Measurements from ENCODE around the gene FRA10AC1. TPM values are rescaled to one million over a fixed set of nuclear protein-coding genes. Genes with fewer than 3 reads are reported as not detected.

The FRA10AC1 gene
- polyA plus RNA-seq, 6 donors from 2014 or later: 4.6 to 7.8 (median 6.3) TPM

DNA sequence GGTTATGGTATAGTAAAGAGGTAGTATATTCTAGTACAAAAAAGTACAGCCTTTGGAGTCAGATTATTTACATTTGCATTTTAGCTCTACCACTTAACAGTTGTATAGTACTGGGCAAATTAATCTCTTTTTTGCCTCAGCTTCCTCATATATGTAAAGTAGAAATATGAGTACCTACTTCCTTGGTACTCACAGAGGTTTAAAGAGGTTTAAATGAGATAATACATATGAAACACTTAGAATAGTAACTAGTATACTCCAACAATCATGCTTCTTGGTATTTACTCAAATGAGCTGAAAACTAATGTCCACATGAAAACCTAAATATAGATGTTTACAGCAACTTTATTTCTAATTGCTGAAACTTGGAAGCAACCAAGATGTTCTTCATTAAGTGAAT, 14.7 kb downstream of the FRA10AC1 start:
- Mint-ChIP-seq H3K27me3 (no peaks in the 10 kb centered on the region), H3K27ac (no peak overlapping the region), H3K9me3 (no peaks in the 10 kb centered on the region), H3K4me1 (no peaks in the 10 kb centered on the region), H3K36me3 (no peaks in the 10 kb centered on the region), H3K4me3 (no peak overlapping the region)
- ATAC-seq (ENCODE audit: low read depth in 2 of 2) (no peak), DNase-seq (no peak)

DNA sequence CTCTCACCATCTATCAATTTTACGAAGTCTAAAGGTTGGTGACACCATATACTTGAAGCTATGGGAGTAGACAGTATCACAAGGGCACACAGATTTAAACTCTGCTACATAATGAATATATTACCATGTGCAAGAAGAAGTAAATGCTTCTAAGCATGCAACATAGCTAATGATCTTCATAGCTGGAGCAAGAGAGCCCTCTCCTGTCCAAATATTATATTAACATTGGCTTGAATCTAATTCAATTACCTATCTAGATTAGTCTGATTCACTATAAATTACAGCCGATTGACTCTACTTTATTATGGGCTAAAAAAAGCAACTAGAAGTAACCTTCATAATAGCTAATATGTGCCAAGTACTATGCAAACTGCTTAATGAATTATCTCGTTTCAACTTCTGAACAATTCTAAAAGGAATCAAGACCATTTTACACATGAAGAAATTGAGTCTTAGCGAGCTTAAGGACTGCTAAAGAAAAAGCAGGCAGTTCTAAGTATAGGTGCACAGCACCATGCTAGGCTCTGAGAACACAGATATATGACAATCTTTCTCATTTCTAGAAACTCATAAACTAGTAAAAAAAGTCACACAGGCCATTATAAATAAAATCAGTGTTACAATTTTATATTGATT, 21.9 kb downstream of the FRA10AC1 start:
- ATAC-seq (ENCODE audit: low read depth in 2 of 2) (no peak), DNase-seq (no peak)
- H3K4me3 Mint-ChIP-seq: no peak overlapping the region
- H3K4me1 Mint-ChIP-seq: no peaks in the 10 kb centered on the region
- no peaks in the 10 kb centered on the region for H3K9me3 Mint-ChIP-seq
- H3K36me3 Mint-ChIP-seq: peaks cover 7 to 14% of the 10 kb centered on the region in 2 donors
- no peaks in the 10 kb centered on the region for H3K27me3 Mint-ChIP-seq
- no peak overlapping the region for H3K27ac Mint-ChIP-seq

DNA sequence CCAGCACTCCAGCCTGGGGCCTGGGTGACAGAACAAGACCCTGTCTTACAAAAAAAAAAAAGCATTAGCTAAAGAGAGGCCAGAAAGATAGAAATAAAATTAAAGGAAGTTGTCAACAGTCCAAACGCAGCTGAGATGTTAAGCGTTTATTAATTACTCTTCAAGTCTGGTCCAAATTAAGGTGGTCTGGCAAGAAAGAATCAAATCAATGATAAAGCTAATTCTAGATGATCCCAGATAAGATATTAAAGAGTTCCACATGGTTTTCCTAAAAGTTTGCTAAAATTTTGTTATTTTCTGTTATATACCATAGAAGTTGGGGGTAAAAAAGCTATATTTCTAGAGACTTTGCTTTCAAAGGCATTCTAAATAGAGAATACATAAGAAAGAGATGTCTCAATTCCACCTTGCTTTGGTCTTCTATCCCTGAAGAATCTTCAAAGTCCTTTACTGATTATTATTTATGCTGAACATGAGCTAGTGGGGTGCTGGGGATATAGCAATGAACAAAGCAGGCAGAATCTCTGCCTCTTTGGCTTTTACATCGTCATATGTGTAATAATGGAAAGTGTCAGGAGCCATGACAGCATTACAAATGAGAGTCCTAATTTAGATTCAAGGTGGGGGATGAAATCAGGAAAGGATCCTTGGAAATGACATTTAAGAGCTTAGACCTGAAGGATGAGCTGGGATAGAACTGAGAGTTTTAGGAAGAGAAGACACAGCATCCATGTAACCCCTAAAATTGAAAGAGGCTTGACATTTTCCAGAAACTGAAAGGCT, 23.4 kb downstream of the FRA10AC1 start:
- no peaks in the 10 kb centered on the region for H3K9me3 Mint-ChIP-seq
- peaks cover 13 to 22% of the 10 kb centered on the region in 2 donors for H3K36me3 Mint-ChIP-seq
- peak overlapping the region in 1 of 6 donors; percentile 70 for H3K27ac Mint-ChIP-seq
- no peaks in the 10 kb centered on the region for H3K27me3 Mint-ChIP-seq
- H3K4me1 Mint-ChIP-seq: no peaks in the 10 kb centered on the region
- H3K4me3 Mint-ChIP-seq: no peak overlapping the region
- no peak for ATAC-seq (ENCODE audit: low read depth in 2 of 2)
- no peak for DNase-seq

DNA sequence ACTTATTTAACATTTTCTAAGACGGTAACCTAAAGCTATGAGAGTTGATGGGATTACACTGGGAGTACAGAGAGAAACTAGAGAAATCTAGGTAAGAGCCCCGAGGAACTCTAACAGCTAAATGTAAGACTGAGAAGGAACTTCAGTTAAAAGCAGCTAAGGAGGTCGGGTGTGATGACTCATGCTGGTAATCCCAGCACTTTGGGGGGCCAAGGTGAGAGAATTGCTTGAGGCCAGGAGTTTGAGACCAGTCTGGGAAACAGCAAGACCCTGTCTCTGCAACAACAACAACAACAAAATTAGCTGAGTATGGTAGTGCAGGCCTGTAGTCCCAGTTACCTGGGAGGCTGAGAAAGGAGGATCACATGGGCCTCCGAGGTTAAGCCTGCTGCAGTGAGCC, 24.0 kb downstream of the FRA10AC1 start:
- Mint-ChIP-seq H3K27me3 (no peaks in the 10 kb centered on the region), H3K27ac (peak overlapping the region in 1 of 6 donors; percentile 70), H3K4me3 (no peak overlapping the region), H3K9me3 (no peaks in the 10 kb centered on the region), H3K36me3 (peaks cover 16 to 25% of the 10 kb centered on the region in 2 donors), H3K4me1 (no peaks in the 10 kb centered on the region)
- no peak for DNase-seq
- no peak for ATAC-seq (ENCODE audit: low read depth in 2 of 2)

DNA sequence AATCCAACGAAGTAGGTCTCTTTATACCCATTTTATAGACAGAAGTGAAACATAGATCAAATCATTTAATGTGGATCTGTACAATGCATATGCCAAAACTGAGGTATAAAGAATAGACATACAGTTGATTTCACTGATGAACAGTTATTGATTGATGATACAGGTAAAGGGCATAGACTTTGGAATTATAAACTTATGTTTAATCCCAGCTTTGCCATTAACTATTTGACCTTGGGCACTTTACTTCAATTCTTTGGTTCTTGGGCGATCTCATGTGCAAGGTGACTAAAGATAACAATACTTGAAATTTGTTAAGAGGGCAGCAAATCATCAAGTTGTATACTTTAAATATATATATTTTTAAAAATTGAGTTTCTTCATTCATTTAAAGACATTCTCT, 28.6 kb downstream of the FRA10AC1 start:
- Mint-ChIP-seq H3K36me3 (peaks cover 23 to 30% of the 10 kb centered on the region in 2 donors), H3K4me3 (no peak overlapping the region), H3K4me1 (no peaks in the 10 kb centered on the region), H3K27me3 (no peaks in the 10 kb centered on the region), H3K27ac (no peak overlapping the region), H3K9me3 (no peaks in the 10 kb centered on the region)
- ATAC-seq (ENCODE audit: low read depth in 2 of 2): no peak
- DNase-seq: no peak

DNA sequence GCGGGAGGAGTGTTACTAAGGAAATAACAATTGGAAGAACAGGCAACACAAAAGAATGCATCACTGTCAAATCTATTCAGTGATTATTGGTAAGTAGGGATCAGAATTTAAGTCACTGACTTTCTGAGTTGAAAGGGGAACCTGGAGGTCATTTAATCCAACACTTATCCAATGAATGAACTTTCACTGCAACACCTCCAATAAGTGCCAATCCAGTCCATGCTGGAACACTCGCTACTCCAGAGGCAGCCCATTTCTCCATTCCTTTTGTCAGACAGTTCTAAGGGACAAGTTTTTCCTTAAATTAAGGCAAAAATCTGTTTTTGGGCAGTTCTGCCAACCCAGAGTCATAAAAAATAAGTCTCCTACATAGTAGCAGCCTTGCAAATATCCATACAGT, 29.5 kb downstream of the FRA10AC1 start:
- Mint-ChIP-seq H3K36me3 (peaks cover 29 to 31% of the 10 kb centered on the region in 2 donors), H3K4me3 (no peak overlapping the region), H3K9me3 (no peaks in the 10 kb centered on the region), H3K4me1 (no peaks in the 10 kb centered on the region), H3K27ac (no peak overlapping the region), H3K27me3 (no peaks in the 10 kb centered on the region)
- no peak for ATAC-seq (ENCODE audit: low read depth in 2 of 2)
- no peak for DNase-seq

DNA sequence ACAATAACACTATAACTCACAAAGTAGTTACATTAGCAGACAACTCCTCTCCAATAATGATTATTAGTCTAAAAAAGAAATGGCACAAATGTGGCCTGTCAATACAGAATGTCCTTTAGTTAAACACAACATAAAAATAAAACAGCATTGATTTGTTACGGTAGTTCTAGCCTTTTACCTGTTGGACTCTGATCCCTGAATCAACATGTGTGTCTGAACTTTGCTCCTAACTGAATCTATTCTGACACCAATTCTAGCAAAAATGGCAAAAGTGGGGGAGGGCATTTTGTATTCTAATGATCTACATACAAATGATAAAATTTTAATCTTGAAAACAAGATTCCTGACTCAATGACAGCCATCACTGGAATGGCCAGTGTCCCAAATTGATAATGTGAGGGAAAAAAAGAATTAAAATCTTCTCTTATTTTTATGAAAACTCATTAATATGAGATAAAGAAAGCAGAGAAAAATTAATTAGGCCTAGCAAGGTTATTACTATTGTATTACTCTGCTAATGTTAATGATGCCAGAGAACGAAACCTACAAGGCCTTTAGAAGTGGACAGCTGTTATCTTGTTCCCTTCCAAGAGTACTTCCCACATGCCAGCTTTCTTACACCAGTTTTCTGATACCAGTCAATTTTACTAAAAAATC, 30.2 kb downstream of the FRA10AC1 start:
- H3K27me3 Mint-ChIP-seq: no peaks in the 10 kb centered on the region
- H3K27ac Mint-ChIP-seq: peak overlapping the region in 1 of 6 donors; percentile 28
- H3K36me3 Mint-ChIP-seq: peaks cover 24 to 29% of the 10 kb centered on the region in 2 donors

DNA sequence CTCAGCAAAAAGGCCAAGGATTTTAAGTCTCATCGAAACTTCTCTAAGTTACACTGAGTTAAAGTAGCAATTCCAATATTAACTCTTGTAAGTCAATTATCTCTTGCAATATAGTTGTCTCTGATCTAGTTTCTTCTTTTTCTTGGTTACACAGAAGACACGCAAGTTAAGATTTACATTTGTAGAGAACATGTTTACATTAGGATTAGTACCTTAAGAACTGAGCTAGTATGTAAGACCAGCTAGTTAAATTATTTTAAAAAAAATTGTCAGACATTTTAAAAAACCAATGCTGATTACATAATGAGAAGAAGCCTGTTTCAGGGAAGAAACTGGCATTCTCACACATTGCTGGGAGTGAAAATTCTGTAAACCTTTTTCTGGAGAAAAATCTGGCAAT, 31.4 kb downstream of the FRA10AC1 start:
- Mint-ChIP-seq H3K27me3 (no peaks in the 10 kb centered on the region), H3K9me3 (no peaks in the 10 kb centered on the region), H3K36me3 (peaks cover 24 to 25% of the 10 kb centered on the region in 2 donors), H3K4me3 (no peak overlapping the region), H3K4me1 (no peaks in the 10 kb centered on the region), H3K27ac (no peak overlapping the region)
- ATAC-seq (ENCODE audit: low read depth in 2 of 2) (no peak), DNase-seq (no peak)

More for the DNA sequence above, 30.2 kb downstream of the FRA10AC1 start:
- H3K4me1 Mint-ChIP-seq: no peaks in the 10 kb centered on the region
- H3K4me3 Mint-ChIP-seq: no peak overlapping the region
- H3K9me3 Mint-ChIP-seq: no peaks in the 10 kb centered on the region
- ATAC-seq (ENCODE audit: low read depth in 2 of 2) (no peak), DNase-seq (no peak)

DNA sequence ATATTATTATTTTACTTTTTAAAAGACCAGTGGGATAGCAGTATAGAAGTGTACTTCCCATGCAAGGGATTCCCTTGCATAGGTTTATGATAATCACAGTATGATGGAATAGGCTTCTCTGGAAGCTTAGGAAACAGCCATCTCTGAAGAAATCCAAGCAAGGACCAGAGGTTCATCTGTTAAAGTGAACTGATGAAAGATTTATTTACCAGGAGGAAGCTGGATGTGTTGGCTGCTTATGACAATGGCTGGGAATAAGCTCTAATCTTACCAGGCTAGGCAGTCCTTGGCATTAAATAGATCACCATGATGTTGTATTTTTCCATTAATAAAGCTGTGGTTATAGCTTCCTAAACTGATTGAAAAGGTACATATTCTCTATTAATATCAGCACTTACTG, 32.0 kb downstream of the FRA10AC1 start:
- ATAC-seq (ENCODE audit: low read depth in 2 of 2): no peak
- H3K36me3 Mint-ChIP-seq: peaks cover 24 to 25% of the 10 kb centered on the region in 2 donors
- no peaks in the 10 kb centered on the region for H3K9me3 Mint-ChIP-seq
- no peak overlapping the region for H3K4me3 Mint-ChIP-seq
- H3K4me1 Mint-ChIP-seq: no peaks in the 10 kb centered on the region
- DNase-seq: no peak
- no peaks in the 10 kb centered on the region for H3K27me3 Mint-ChIP-seq
- no peak overlapping the region for H3K27ac Mint-ChIP-seq

DNA sequence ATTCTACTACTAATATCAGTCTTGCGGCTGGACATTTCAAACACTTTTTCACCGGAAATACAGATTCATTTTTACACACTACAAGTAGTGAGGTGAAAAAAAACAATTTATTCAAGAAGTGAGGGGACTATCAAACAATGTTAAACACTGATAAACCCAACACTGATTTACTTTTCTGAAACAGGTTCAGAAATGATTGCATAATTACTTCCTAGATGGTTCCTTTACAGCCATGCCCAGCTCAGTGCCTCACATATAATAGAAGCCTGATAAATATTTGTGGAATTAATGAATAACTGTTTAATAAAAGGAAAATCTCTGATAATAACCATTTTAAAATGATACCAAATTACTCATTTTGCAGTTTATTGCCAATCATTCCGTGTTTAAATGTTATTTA, 34.6 kb downstream of the FRA10AC1 start:
- H3K9me3 Mint-ChIP-seq: no peaks in the 10 kb centered on the region
- no peak for DNase-seq
- H3K4me1 Mint-ChIP-seq: no peaks in the 10 kb centered on the region
- H3K27me3 Mint-ChIP-seq: no peaks in the 10 kb centered on the region
- no peak for ATAC-seq (ENCODE audit: low read depth in 2 of 2)
- no peak overlapping the region for H3K4me3 Mint-ChIP-seq
- no peak overlapping the region for H3K27ac Mint-ChIP-seq
- peaks cover 13% of the 10 kb centered on the region in 2 donors for H3K36me3 Mint-ChIP-seq

DNA sequence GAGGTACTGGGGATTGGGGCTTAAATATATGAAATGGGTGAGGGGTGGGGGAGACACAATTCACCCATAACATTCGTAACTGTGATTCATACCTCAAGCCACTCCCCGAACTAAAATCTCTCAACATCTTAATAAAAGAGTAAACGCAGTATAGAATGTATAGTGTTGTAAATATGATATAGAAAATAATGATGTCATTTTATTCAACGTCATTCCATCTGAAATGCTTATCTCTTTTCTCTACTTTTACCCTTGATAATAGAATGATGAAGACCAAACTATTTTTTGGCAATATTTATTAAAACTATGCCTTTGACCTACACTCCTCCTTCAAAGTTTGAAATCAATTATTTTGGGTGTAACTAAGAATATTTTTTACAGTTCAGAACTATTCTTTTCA, 36.4 kb downstream of the FRA10AC1 start:
- Mint-ChIP-seq H3K27me3 (no peaks in the 10 kb centered on the region), H3K4me1 (no peaks in the 10 kb centered on the region), H3K36me3 (peaks cover 13 to 18% of the 10 kb centered on the region in 2 donors), H3K27ac (no peak overlapping the region), H3K9me3 (no peaks in the 10 kb centered on the region), H3K4me3 (no peak overlapping the region)
- no peak for ATAC-seq (ENCODE audit: low read depth in 2 of 2)
- no peak for DNase-seq

DNA sequence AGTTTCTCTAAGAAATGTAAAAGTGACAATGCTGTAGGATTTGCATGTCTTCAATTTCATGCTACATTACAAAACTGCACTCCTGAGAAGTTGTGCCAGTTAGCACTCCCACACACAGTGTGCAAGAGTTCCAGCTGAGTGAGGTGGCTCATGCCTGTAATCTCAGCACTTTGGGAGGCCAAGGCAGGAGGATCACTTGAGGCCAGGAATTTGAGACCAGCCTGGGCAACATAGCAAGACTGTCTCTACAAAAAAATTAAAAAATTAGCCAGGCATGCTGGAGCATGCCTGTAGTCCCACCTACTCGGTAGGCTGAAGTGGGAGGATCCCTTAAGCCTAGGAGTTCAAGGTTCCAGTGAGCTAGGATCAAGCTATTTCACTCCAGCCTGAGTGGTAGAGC, 44.6 kb downstream of the FRA10AC1 start:
- Mint-ChIP-seq H3K4me1 (no peaks in the 10 kb centered on the region), H3K36me3 (peaks cover 16 to 21% of the 10 kb centered on the region in 2 donors), H3K9me3 (no peaks in the 10 kb centered on the region), H3K27ac (no peak overlapping the region), H3K27me3 (no peaks in the 10 kb centered on the region), H3K4me3 (no peak overlapping the region)
- no peak for ATAC-seq (ENCODE audit: low read depth in 2 of 2)
- DNase-seq: no peak

DNA sequence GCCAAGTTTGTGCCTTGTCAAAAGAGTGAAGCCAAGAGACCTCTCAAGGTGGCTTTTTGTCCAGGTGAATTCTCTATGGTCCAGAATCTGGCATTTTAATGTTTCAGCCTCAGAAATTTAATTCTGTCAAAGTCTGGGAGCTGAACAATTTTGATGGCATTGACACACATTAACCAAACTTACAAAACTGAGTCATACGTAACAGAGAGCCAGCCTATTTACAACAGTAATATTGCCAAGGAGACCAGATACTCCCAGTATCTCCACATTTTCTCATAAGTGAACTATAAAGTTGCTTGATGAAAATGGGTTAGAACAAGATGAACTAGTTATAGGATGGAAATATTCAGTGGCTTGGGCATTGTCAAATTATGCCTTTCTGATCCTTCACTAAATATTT, 46.2 kb downstream of the FRA10AC1 start:
- DNase-seq: no peak
- H3K4me1 Mint-ChIP-seq: no peaks in the 10 kb centered on the region
- H3K27ac Mint-ChIP-seq: no peak overlapping the region
- no peak for ATAC-seq (ENCODE audit: low read depth in 2 of 2)
- peaks cover 16 to 22% of the 10 kb centered on the region in 2 donors for H3K36me3 Mint-ChIP-seq
- H3K9me3 Mint-ChIP-seq: peaks cover 2 to 9% (median 3%) of the 10 kb centered on the region in 7 donors
- H3K27me3 Mint-ChIP-seq: no peaks in the 10 kb centered on the region
- no peak overlapping the region for H3K4me3 Mint-ChIP-seq

DNA sequence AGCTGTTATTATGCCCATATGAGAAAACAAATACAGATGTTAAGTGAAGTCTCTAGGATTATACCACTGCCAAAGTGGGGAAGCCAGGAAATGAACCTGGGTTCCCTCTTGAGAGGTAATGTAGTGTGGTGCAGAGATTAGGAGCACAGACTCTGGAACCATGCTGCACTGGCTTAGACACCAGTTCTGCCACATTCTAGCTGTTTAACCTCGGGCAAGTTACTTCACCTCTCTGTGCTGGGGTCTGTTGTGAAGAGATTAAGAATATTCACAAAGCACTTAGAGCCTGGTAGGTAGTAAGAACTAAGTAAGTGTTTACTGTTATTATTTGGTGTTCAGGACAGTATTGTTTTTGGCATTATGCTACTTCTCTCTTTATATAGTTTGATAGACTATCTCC, 48.2 kb downstream of the FRA10AC1 start:
- Mint-ChIP-seq H3K36me3 (peaks cover 0 to 9% of the 10 kb centered on the region in 2 donors), H3K4me1 (no peaks in the 10 kb centered on the region), H3K27ac (no peak overlapping the region), H3K9me3 (peaks cover 5 to 13% (median 6%) of the 10 kb centered on the region in 7 donors), H3K4me3 (no peak overlapping the region), H3K27me3 (no peaks in the 10 kb centered on the region)
- ATAC-seq (ENCODE audit: low read depth in 2 of 2) (no peak), DNase-seq (no peak)
